HG02588 (cell line): Measurements from ENCODE around the gene SERPINI1.

Source experiments
- ATAC-seq: cut with Tn5 transposase; IDR thresholded peaks from one replicate; pipeline ENCODE4 v1.9.1; 2021; ENCODE audit warnings: mild to moderate bottlenecking, moderate library complexity; ENCODE audit not compliant: unreplicated experiment

SERPINI1 gene

GRCh38 chr3:167734498-167735232 is 856 bp upstream of the SERPINI1 start, which contains the start of gene PDCD10:
Gene PDCD10 (minus strand): TSS chr3:167734892. CDS start chr3:167720157, 14,735 bp downstream.
- peak; percentile 86 for ATAC-seq

- ATAC-seq: no peak
Observed at GRCh38 chr3:167736264-167736787, 805 bp downstream of the SERPINI1 start.

GRCh38 chr3:167736997-167737396 is 1.5 kb downstream of the SERPINI1 start:
- ATAC-seq: no peak

GRCh38 chr3:167738037-167738436 is 2.5 kb downstream of the SERPINI1 start:
- no peak for ATAC-seq

GRCh38 chr3:167739190-167739810 is 3.8 kb downstream of the SERPINI1 start:
- no peak for ATAC-seq

GRCh38 chr3:167740961-167741587 is 5.6 kb downstream of the SERPINI1 start:
- ATAC-seq: peak; percentile 91

GRCh38 chr3:167742338-167742737 is 6.8 kb downstream of the SERPINI1 start:
- no peak for ATAC-seq

- ATAC-seq: no peak
Observed at GRCh38 chr3:167743799-167744198, 8.3 kb downstream of the SERPINI1 start.

- ATAC-seq: no peak
Observed at GRCh38 chr3:167749209-167749608, 13.7 kb downstream of the SERPINI1 start.

GRCh38 chr3:167749728-167750127 is 14.2 kb downstream of the SERPINI1 start:
- ATAC-seq: no peak

- ATAC-seq: peak; percentile 98
Observed at GRCh38 chr3:167750272-167750971, 14.9 kb downstream of the SERPINI1 start.

- no peak for ATAC-seq
Observed at GRCh38 chr3:167754049-167754448, 18.5 kb downstream of the SERPINI1 start.

- no peak for ATAC-seq
Observed at GRCh38 chr3:167761302-167761701, 25.8 kb downstream of the SERPINI1 start.

GRCh38 chr3:167762296-167762695 is 26.8 kb downstream of the SERPINI1 start:
- peak; percentile 45 for ATAC-seq

GRCh38 chr3:167772992-167773391 is 37.5 kb downstream of the SERPINI1 start:
- ATAC-seq: no peak

- peak; percentile 66 for ATAC-seq
Observed at GRCh38 chr3:167773584-167773983, 38.1 kb downstream of the SERPINI1 start.

- ATAC-seq: no peak
Observed at GRCh38 chr3:167776066-167776685, 40.7 kb downstream of the SERPINI1 start.

GRCh38 chr3:167777356-167777755 is 41.8 kb downstream of the SERPINI1 start:
- peak; percentile 45 for ATAC-seq

GRCh38 chr3:167780214-167780883 is 44.8 kb downstream of the SERPINI1 start:
- no peak for ATAC-seq

GRCh38 chr3:167783781-167784180 is 48.3 kb downstream of the SERPINI1 start:
- no peak for ATAC-seq
